Activated gamma-delta T cell (primary cell): Measurements from ENCODE around the gene SPAG7.

Source experiments
- DNase-seq: peaks from one replicate; lab custom pipeline; 2025; lab: John Stamatoyannopoulos, UW
- total RNA-seq, 2 donors: gene quantifications; one replicate each; lab custom pipeline; 2026; lab: John Stamatoyannopoulos, UW

The SPAG7 gene
- total RNA-seq: 43.3 to 51.2 reads per million in 2 donors

GRCh38 chr17:4967539-4968485 lies at the start of gene SPAG7:
TSS of gene SPAG7 (minus strand) at chr17:4967817. CDS start at chr17:4967804, 13 bp downstream.
- peak; percentile 78 for DNase-seq

GRCh38 chr17:5014357-5014756 lies 46.7 kb upstream of the SPAG7 start:
- DNase-seq: no peak

- no peak for DNase-seq
Observed at GRCh38 chr17:5011928-5012327, 44.3 kb upstream of the SPAG7 start.

- DNase-seq: no peak
Observed at GRCh38 chr17:5003214-5003867, 35.7 kb upstream of the SPAG7 start.

- DNase-seq: no peak
Observed at GRCh38 chr17:5002121-5002788, 34.6 kb upstream of the SPAG7 start.

- no peak for DNase-seq
Observed at GRCh38 chr17:5000237-5000639, 32.6 kb upstream of the SPAG7 start.

GRCh38 chr17:4999430-5000093 lies 31.9 kb upstream of the SPAG7 start:
- DNase-seq: no peak

GRCh38 chr17:4998732-4999429 lies 31.3 kb upstream of the SPAG7 start:
- no peak for DNase-seq

- no peak for DNase-seq
Observed at GRCh38 chr17:4998027-4998731, 30.6 kb upstream of the SPAG7 start.

- DNase-seq: peak; percentile 72
Observed at GRCh38 chr17:4997302-4998026, 29.8 kb upstream of the SPAG7 start, which contains the start of the genes INCA1 and KIF1C. TSS of gene INCA1 (minus strand) at chr17:4997522. CDS start at chr17:4994437, 3,085 bp downstream. TSS of gene KIF1C (plus strand) at chr17:4997950. CDS start at chr17:5000247, 2,297 bp downstream.

GRCh38 chr17:4994081-4994595 lies 26.5 kb upstream of the SPAG7 start:
- no peak for DNase-seq

- no peak for DNase-seq
Observed at GRCh38 chr17:4987767-4988567, 20.4 kb upstream of the SPAG7 start.

GRCh38 chr17:4986951-4987766 lies 19.5 kb upstream of the SPAG7 start, which contains the start of gene CAMTA2:
TSS of gene CAMTA2 (minus strand) at chr17:4987675. CDS start at chr17:4986222, 1,453 bp downstream.
- peak; percentile 87 for DNase-seq

- DNase-seq: no peak
Observed at GRCh38 chr17:4986403-4986802, 18.8 kb upstream of the SPAG7 start.

- DNase-seq: no peak
Observed at GRCh38 chr17:4982305-4982704, 14.7 kb upstream of the SPAG7 start.

GRCh38 chr17:4980644-4981216 lies 13.1 kb upstream of the SPAG7 start:
- DNase-seq: no peak

GRCh38 chr17:4978726-4979125 lies 11.1 kb upstream of the SPAG7 start:
- no peak for DNase-seq
